B cell (primary cell): ENCODE results near the gene EXD3. TPM values are rescaled to one million over a fixed set of nuclear protein-coding genes. Genes with fewer than 3 reads are reported as not detected.

ENCODE experiments used
- ATAC-seq: fragments of 200-7000 bp; cut with Tn5 transposase; one replicate; pipeline ENCODE4 v1.10.0; 2021; ENCODE audit warnings: low read depth, mild to moderate bottlenecking, moderate number of reproducible peaks, moderate library complexity
- CTCF ChIA-PET: fragments of 350-600 bp; sonication (Branson Sonifier 250); formaldehyde crosslinking; loops from one replicate; lab custom pipeline; 2021; ENCODE audit warnings: antibody characterized with exemption, inconsistent platforms; lab: Charles Lee
- POLR2A ChIA-PET: fragments of 350-600 bp; sonication (Branson Sonifier 250); formaldehyde crosslinking; loops from one replicate; lab custom pipeline; 2021; ENCODE audit warnings: antibody characterized with exemption; lab: Charles Lee
- DNase-seq: peaks from one replicate; pipeline ENCODE4 v3.0.0; 2013
- H2AFZ ChIP-seq: 2 replicates; pipeline ENCODE4 v1.6.1; 2012; ENCODE audit warnings: mild to moderate bottlenecking, low read depth, low read length; ENCODE audit not compliant: insufficient read depth, poor library complexity, severe bottlenecking
- H3K27ac ChIP-seq, 2 donors: 1 replicate in 1 of 2; 2 replicates in 1 of 2; pipeline ENCODE4 v1.5.1; 2012 to 2013; ENCODE audit warnings: low read length in 2 of 2, mild to moderate bottlenecking in 2 of 2, moderate library complexity in 1 of 2
- H3K27me3 ChIP-seq, 4 experiments: fragments of 200-600 bp in 1 of 4; sonication (generic) in 1 of 4; replicated peaks in 1 of 4; 1 replicate in 2 of 4; 2 replicates in 2 of 4; pipeline versions ENCODE4 v1.6.1 to v1.7.0; 2013 to 2016; ENCODE audit warnings: low read length in 3 of 4, mild to moderate bottlenecking in 2 of 4, mixed read lengths in 1 of 4, moderate library complexity in 1 of 4; ENCODE audit not compliant: insufficient read depth in 4 of 4, control insufficient read depth in 3 of 4; ENCODE audit errors: control extremely low read depth in 1 of 4
- H3K36me3 ChIP-seq, 2 experiments: replicated peaks in 1 of 2; 1 replicate in 1 of 2; 2 replicates in 1 of 2; pipeline versions ENCODE4 v1.6.1 to v1.7.1; 2013; ENCODE audit warnings: low read length in 1 of 2; ENCODE audit not compliant: insufficient read depth in 2 of 2, control insufficient read depth in 1 of 2; ENCODE audit errors: control extremely low read depth in 1 of 2, extremely low read depth in 1 of 2
- H3K4me1 ChIP-seq, 2 donors: fragments of 200-600 bp in 1 of 2; sonication (generic) in 1 of 2; 1 replicate in 1 of 2; 2 replicates in 1 of 2; pipeline versions ENCODE4 v1.5.1 to v1.6.1; 2013 to 2017; ENCODE audit warnings: low read length in 2 of 2; ENCODE audit not compliant: control insufficient read depth in 2 of 2, insufficient read depth in 2 of 2
- H3K4me2 ChIP-seq: replicated peaks from 2 replicates; pipeline ENCODE3; 2012; ENCODE audit warnings: mild to moderate bottlenecking, low read depth, low read length; ENCODE audit not compliant: poor library complexity, severe bottlenecking
- H3K4me3 ChIP-seq, 5 experiments: fragments of 200-600 bp in 1 of 5; sonication (generic) in 1 of 5; 1 replicate in 3 of 5; 2 replicates in 2 of 5; pipeline versions ENCODE4 v1.5.1 to v1.7.0; 2011 to 2016; ENCODE audit warnings: low read length in 4 of 5, mild to moderate bottlenecking in 4 of 5, low read depth in 2 of 5, control low read depth in 1 of 5, moderate library complexity in 1 of 5; ENCODE audit not compliant: insufficient read depth in 1 of 5; ENCODE audit errors: control extremely low read depth in 1 of 5, extremely low read depth in 1 of 5
- H3K79me2 ChIP-seq: fragments of 200-600 bp; sonication (generic); one replicate; pipeline ENCODE4 v1.6.0; 2016; ENCODE audit warnings: low read length; ENCODE audit not compliant: control insufficient read depth, insufficient read depth
- H3K9ac ChIP-seq: fragments of 200-600 bp; sonication (generic); 2 replicates; pipeline ENCODE4 v1.6.1; 2017; ENCODE audit warnings: mild to moderate bottlenecking, low read length, moderate library complexity
- H3K9me3 ChIP-seq, 3 donors: one replicate each; pipeline versions ENCODE4 v1.6.1 to v1.7.1; 2013; ENCODE audit warnings: low read length in 2 of 3; ENCODE audit not compliant: control insufficient read depth in 2 of 3, insufficient read depth in 1 of 3; ENCODE audit errors: control extremely low read depth in 1 of 3
- H4K20me1 ChIP-seq: 2 replicates; pipeline ENCODE4 v1.6.0; 2012; ENCODE audit warnings: mild to moderate bottlenecking, low read length; ENCODE audit not compliant: insufficient read depth, control insufficient read depth, poor library complexity, severe bottlenecking
- H3K27ac Mint-ChIP-seq: one replicate; pipeline ENCODE4 v1.8.0; 2021; ENCODE audit warnings: mixed read lengths
- H3K27me3 Mint-ChIP-seq: one replicate; pipeline ENCODE4 v1.8.0; 2021; ENCODE audit warnings: mixed read lengths
- H3K4me1 Mint-ChIP-seq: one replicate; pipeline ENCODE4 v1.8.0; 2021; ENCODE audit warnings: mixed read lengths
- H3K4me3 Mint-ChIP-seq: one replicate; pipeline ENCODE4 v1.8.0; 2021; ENCODE audit warnings: mixed read lengths
- H3K9me3 Mint-ChIP-seq: one replicate; pipeline ENCODE4 v1.8.0; 2022; ENCODE audit warnings: mixed read lengths; ENCODE audit not compliant: insufficient read depth
- EZH2 ChIP-seq: IDR thresholded peaks from 2 replicates; pipeline ENCODE4 v1.6.1; 2012; ENCODE audit warnings: borderline replicate concordance, low read depth, mild to moderate bottlenecking, moderate library complexity, low read length; ENCODE audit not compliant: insufficient read depth, poor library complexity, severe bottlenecking
- WGBS: methylation state at CpG from one replicate; pipeline ENCODE4 v1.1.5; 2013; ENCODE audit warnings: missing lambda C conversion rate; ENCODE audit not compliant: insufficient coverage; 5-methylcytosine and 5-hydroxymethylcytosine counted together
- intact Hi-C: fragments of 100-400 bp; cut with micrococcal nuclease; formaldehyde crosslinking; loops from one replicate; pipeline ENCODE4 v1.10.0; 2022
- polyA plus RNA-seq: library from polyadenylated mRNA; depleted of rRNA; stranded (reverse); fragments of >200 nt; gene quantifications from 2 replicates; pipeline ENCODE4 v1.2.3, GENCODE V29; 2012
- total RNA-seq, 2 donors: library from RNA; stranded (reverse); fragments of 120-200 nt in 1 of 2; gene quantifications; 1 replicate in 1 of 2; 2 replicates in 1 of 2; pipeline versions ENCODE4 v1.2.3 to v1.2.4, GENCODE V29; 2013 to 2022
- TF ChIP-seq, protein P1 (sequence below): fragments of 200-600 bp; IDR thresholded peaks from one replicate; pipeline ENCODE4 v1.8.0; 2022; ENCODE audit warnings: antibody characterized with exemption, mild to moderate bottlenecking

EXD3 gene
- total and polyA plus RNA-seq, 2 donors (not counting 1 experiment from before 2014, with no cell fraction given), result 22.5 to 23.7 TPM

DNA sequence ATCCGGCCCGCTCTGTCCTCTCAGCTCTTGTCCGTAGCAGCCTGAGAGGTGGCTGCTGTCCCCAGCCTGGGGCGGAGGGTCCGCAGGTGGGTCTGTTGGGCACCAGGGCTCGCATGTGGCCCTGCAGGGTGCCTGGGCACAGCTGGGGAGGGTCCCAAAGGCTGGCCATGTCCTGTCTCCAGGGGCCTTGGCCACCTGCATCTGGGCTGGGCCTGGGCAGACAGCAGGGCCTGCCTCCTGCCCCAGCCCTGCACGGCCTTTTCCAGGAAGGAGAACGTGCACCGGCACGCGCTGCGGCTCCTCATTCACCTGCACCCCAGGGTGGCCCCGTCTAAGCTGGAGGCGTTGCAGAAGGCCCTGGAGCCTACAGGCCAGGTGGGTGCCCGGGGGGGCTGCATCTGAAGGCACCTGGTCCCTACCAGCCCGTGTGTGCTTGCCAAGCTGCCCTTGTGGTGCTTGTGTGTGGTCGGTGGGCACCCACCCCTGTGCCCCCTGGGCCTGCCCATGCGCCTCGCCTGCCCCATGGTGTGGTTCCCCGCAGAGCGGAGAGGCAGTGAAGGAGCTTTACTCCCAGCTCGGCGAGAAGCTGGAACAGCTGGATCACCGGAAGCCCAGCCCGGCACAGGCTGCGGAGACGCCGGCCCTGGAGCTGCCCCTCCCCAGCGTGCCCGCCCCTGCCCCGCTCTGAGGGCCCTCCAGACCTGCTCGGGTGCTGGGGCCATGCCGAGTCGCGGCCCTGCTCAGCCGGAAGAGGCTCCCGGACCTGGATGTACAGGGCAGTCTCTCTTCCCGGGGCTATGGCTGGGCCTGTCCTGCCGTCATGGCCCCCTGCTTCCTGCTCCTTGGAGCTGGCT is 150.5 kb downstream of the EXD3 start:
- POLR2A ChIA-PET, result interaction anchor here (0.6 to 0.7 kb wide), 2 partner anchors 15 to 33 kb away, joined by 3 to 4 read pairs; no protein-coding TSS in a partner anchor
- WGBS, result 91% methylated on average over 39 of the region's 39 CpGs
- Mint-ChIP-seq H3K4me3 (no peak overlapping the region), H3K27me3 (no peaks in the 10 kb centered on the region), H3K9me3 (no peaks in the 10 kb centered on the region), H3K4me1 (peaks cover 55% of the 10 kb centered on the region), H3K27ac (no peak overlapping the region)
- Histone ChIP-seq H3K4me3 (no peak overlapping the region), H3K9ac (no peak overlapping the region), H4K20me1 (peaks cover 13% of the 10 kb centered on the region), H3K79me2 (peaks cover 37% of the 10 kb centered on the region), H3K27me3 (no peaks in the 10 kb centered on the region), H3K36me3 (peaks cover 0 to 11% of the 10 kb centered on the region in 2 experiments), H2AFZ (no peak overlapping the region), H3K9me3 (no peaks in the 10 kb centered on the region), H3K4me2 (no peak overlapping the region), H3K4me1 (peaks cover 41 to 71% of the 10 kb centered on the region in 2 donors), H3K27ac (no peak overlapping the region)
- no peak for DNase-seq
- no peak for ATAC-seq
- TF ChIP-seq, protein P1, sequence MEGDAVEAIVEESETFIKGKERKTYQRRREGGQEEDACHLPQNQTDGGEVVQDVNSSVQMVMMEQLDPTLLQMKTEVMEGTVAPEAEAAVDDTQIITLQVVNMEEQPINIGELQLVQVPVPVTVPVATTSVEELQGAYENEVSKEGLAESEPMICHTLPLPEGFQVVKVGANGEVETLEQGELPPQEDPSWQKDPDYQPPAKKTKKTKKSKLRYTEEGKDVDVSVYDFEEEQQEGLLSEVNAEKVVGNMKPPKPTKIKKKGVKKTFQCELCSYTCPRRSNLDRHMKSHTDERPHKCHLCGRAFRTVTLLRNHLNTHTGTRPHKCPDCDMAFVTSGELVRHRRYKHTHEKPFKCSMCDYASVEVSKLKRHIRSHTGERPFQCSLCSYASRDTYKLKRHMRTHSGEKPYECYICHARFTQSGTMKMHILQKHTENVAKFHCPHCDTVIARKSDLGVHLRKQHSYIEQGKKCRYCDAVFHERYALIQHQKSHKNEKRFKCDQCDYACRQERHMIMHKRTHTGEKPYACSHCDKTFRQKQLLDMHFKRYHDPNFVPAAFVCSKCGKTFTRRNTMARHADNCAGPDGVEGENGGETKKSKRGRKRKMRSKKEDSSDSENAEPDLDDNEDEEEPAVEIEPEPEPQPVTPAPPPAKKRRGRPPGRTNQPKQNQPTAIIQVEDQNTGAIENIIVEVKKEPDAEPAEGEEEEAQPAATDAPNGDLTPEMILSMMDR, result no peak
- TF ChIP-seq EZH2, result no peak
- intact Hi-C loops, result no loop called here
- CTCF ChIA-PET, result interaction anchor here (0.8 to 1.4 kb wide), 2 partner anchors 11 to 24 kb away, joined by 3 read pairs; no protein-coding TSS in a partner anchor

DNA sequence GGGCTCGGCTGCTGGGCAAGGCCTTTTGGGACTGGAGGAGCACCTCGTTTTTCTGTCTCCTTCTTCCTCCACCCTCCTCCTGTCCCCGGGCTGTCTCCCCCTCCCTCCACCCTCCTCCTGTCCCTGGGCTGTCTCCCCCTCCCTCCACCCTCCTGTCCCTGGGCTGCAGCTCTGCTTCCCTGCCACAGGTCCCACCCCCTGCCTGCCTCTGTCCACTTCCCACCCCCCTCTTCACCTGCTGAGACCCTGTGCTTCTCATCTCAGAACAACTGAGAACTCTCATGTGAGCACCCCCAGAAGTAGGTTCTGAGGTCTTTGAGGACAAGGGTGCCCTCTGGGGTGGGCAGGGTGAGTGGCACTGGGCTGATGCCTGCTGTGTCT is 151.3 kb downstream of the EXD3 start:
- Mint-ChIP-seq H3K27me3 (no peaks in the 10 kb centered on the region), H3K9me3 (no peaks in the 10 kb centered on the region), H3K4me1 (peaks cover 50% of the 10 kb centered on the region), H3K27ac (peak overlapping the region; percentile 78), H3K4me3 (no peak overlapping the region)
- POLR2A ChIA-PET, result no interaction called here
- Histone ChIP-seq H3K4me3 (no peak overlapping the region), H3K36me3 (peaks cover 0 to 14% of the 10 kb centered on the region in 2 experiments), H3K4me1 (peaks cover 34 to 70% of the 10 kb centered on the region in 2 donors), H3K27me3 (no peaks in the 10 kb centered on the region), H3K79me2 (peaks cover 33% of the 10 kb centered on the region), H3K9ac (no peak overlapping the region), H2AFZ (no peak overlapping the region), H3K9me3 (no peaks in the 10 kb centered on the region), H3K27ac (no peak overlapping the region), H3K4me2 (no peak overlapping the region), H4K20me1 (peaks cover 21% of the 10 kb centered on the region)
- CTCF ChIA-PET, result interaction anchor here (0.8 kb wide), 1 partner anchor 10 kb away, joined by 3 read pairs; no protein-coding TSS in a partner anchor
- TF ChIP-seq EZH2, result no peak
- TF ChIP-seq, protein P1, result no peak
- ATAC-seq, result no peak
- DNase-seq, result no peak
- WGBS, result 14% methylated on average over 2 of the region's 3 CpGs
- intact Hi-C loops, result no loop called here
